Suppressor macrophage (primary cell): ENCODE data around the gene ARMCX5.

Experiments
- DNase-seq, 4 experiments: peaks; one replicate each; pipeline ENCODE4 v3.0.0-alpha.2; 2020 to 2022
- total RNA-seq, 17 experiments: gene quantifications; one replicate each; lab custom pipeline; 2026; ENCODE audit warnings: mixed read lengths in 6 of 17, inconsistent platforms in 3 of 17; lab: John Stamatoyannopoulos, UW

ARMCX5 gene
- 4.1 to 17.9 (median 12.3) reads per million in 17 experiments for total RNA-seq

DNA sequence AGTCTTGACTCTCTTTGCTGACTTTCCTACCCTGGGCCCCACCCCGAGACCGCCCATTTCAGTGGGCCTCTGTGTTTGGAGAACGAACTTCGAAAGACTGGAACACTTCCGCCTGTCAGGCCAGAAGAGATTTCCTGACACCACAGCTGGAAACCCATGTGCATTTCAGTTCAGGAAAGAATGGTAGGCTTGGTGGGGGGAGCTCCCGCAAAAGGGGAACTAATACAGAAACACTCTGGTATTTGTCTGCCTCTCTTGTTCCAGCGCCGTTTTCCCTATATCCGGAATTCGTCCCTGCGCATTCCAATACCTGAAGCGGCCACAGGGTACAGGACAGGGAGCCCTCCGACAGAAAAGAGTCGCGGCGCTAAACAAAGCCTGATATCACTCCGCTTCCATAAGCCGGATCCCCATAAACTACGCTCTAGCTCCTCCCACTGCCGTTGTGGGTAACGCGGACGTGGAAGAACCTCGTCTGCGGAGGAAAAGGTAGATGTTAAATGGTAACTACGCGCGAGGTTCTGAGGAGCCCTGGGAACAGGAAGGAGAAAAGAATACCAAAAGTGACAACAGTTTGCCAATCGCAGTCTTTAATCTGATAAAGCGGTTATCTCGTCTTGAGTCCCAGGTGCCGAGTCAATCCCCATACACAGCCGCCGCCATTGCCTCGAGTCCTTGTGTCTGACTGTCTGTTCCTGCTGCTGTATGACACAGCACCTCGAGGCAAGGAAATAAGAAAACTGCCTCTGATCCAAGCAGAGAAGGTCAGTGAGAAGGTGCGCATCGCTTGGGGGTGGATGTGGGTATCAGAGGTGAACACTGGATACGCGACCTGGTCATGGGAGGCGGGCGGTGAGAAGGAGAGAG, at the start of gene ARMCX5:
Gene ARMCX5 (plus strand): TSS at position 432 of the 867 bp plus-strand sequence. CDS start 2,627 bp downstream, outside the sequence.
- peak; percentile 73 to 87 (median 84) for DNase-seq

GRCh38 chrX:102558607-102559006, 40.7 kb upstream of the ARMCX5 start:
- DNase-seq, result peak in 2 of 4 experiments; percentile 0 to 1

DNA sequence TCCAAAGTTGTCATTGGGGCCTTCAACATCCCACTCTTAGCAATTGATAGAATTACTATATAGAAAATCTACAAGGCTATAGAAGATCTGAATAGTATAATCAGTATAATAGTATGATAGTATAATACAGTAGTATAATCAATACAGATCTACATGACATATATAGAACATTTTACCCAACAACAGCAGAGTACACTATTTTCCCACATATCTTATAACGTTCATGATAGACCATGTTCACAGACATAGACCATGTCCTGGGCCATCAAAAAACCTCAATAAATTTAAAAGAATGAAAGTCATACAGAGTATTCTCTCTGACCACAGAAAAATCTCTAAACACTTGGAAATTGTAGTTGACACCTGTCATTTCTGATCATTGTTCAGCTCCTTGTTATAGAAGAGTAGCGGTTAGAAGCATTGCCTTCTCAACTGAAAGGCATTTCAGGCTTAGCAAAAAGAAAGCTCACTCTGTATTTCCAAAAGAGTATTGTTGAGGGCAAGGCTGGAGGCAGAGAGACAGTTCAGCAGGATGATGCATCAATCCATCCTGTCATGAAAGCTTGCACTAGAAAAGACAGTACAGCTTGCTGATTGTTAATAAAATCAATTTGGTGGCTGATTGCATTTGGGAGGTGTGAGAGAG, 38.8 kb upstream of the ARMCX5 start:
- DNase-seq, result no peak

DNA sequence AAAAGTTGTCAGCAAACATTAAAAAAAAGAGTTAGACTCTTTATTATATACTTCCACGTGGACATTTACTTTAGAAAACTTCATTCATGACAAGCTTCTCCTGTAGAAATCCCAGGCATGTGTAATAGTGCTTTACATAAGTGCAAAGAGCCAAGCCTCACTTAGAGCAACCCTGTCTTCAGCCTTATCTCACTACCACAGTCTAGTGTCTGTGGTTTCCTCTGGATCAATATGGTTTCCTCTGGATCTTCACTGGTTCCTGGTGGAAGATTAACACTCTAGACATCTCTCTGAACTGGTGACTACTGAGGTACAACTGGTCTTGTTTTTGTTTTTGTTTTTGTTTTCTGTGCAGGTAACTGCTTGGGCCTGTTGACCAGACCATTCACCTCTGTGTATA, 18.4 kb upstream of the ARMCX5 start:
- DNase-seq, result no peak

DNA sequence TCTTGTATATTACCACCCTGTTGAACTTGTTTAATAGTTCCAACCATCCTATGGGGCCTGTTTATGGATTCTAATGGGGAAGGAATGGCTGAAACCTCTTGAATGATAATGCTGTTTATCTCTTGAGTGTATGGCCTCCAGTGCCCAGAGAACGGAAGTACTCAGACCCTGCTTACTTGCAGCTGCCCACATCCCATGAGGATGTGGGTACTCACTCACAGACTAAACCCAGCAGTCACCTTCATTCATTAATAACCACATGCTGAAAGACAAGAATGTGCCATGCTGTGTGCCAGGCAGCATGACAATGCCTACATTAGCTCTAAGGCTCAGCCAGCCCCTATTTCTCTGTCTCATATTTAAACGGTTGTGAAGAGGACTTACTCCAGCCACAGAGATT, 5.9 kb upstream of the ARMCX5 start:
- DNase-seq, result no peak

GRCh38 chrX:102599951-102600579, 750 bp downstream of the ARMCX5 start:
- peak in 3 of 4 experiments; percentile 8 to 24 (median 20) for DNase-seq

GRCh38 chrX:102604327-102604726, 5.0 kb downstream of the ARMCX5 start:
- no peak for DNase-seq

- DNase-seq, result no peak
Observed at GRCh38 chrX:102606115-102606514, 6.8 kb downstream of the ARMCX5 start.

GRCh38 chrX:102610905-102611304, 11.6 kb downstream of the ARMCX5 start:
- no peak for DNase-seq

DNA sequence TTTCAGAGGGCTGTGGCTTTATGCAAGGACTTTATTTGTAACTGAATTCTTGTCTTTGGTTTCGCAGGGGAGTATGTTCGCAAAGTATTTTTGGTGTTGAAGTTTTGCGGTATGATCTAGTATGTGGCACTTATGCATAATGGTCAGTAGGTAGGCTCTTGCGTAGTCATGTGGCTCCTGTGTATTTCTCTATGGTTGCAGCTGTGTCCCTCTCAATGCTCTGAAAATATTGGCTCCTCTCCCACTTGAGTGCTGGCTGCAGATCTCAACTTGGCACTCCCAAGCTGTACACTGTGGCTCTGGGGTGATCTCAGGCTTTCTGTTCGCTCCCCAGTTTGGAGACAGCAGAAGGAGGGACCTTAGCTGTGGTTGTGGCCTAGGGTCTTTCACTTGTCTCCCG, 24.8 kb downstream of the ARMCX5 start:
- no peak for DNase-seq

DNA sequence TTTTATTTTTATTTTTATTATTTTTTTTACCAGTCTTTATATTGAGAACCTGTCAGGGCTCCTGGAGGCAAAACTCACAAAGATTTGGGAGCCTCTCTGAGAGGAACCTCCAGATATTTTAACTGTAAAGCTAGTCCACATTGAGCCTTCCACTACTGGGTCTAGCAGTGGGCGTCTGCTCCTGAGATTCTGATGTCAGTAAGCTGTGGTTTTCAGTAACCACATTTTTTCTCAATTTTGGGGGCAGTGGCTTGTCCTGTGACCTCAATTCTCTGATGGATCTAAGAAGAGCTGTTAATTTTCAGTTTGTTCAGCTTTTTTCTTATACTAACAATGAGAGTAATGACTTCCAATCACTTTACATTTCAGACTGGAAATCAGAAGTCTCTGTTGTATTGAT, 28.3 kb downstream of the ARMCX5 start:
- peak; percentile 24 to 69 (median 56) for DNase-seq

GRCh38 chrX:102637561-102637960, 38.2 kb downstream of the ARMCX5 start:
- no peak for DNase-seq

- DNase-seq, result no peak
Observed at GRCh38 chrX:102650903-102651241, 51.6 kb downstream of the ARMCX5 start.

- DNase-seq, result peak; percentile 7 to 28 (median 14)
Observed at GRCh38 chrX:102651242-102652011, 52.1 kb downstream of the ARMCX5 start, which contains the start of gene GPRASP1. TSS of gene GPRASP1 (plus strand) at chrX:102651483. CDS start at chrX:102653914, 2,431 bp downstream.

GRCh38 chrX:102652031-102652688, 52.8 kb downstream of the ARMCX5 start:
- peak in 3 of 4 experiments; percentile 13 to 19 (median 15) for DNase-seq
